T-helper 17 cell (primary cell): ENCODE measurements around the gene SH3TC1. TPM values are rescaled to one million over a fixed set of nuclear protein-coding genes. Genes with fewer than 3 reads are reported as not detected.
A peak's percentile ranks its signal among the peaks of the same experiment; 100 is the strongest.

Experiments
- ATAC-seq: fragments of 150-1000 bp; cut with Tn5 transposase; 2 replicates; pipeline ENCODE4 v1.10.0; 2021; ENCODE audit warnings: mild to moderate bottlenecking, moderate library complexity
- DNase-seq, 3 donors: peaks; one replicate each; pipeline versions ENCODE4 v3.0.0 to v3.0.0-alpha.2; 2020 to 2021
- H3K9me3 ChIP-seq: one replicate; pipeline ENCODE4 v1.7.0; 2013; ENCODE audit warnings: low read length, mild to moderate bottlenecking; ENCODE audit not compliant: control insufficient read depth, poor library complexity, severe bottlenecking
- H3K27ac Mint-ChIP-seq: one replicate; pipeline ENCODE4 v1.8.0; 2022; ENCODE audit warnings: mild to moderate bottlenecking, moderate library complexity, mixed read lengths
- H3K27me3 Mint-ChIP-seq: one replicate; pipeline ENCODE4 v1.8.0; 2022; ENCODE audit warnings: mixed read lengths
- H3K36me3 Mint-ChIP-seq: one replicate; pipeline ENCODE4 v1.8.0; 2022; ENCODE audit warnings: low read depth, mixed read lengths
- H3K4me1 Mint-ChIP-seq: one replicate; pipeline ENCODE4 v1.8.0; 2022; ENCODE audit warnings: mild to moderate bottlenecking, mixed read lengths
- H3K4me3 Mint-ChIP-seq: one replicate; pipeline ENCODE4 v1.8.0; 2022; ENCODE audit warnings: mild to moderate bottlenecking, moderate library complexity, mixed read lengths
- total RNA-seq, 4 donors: library from RNA in 2 of 4; stranded (reverse) in 2 of 4; gene quantifications; one replicate each; pipeline ENCODE4 v1.2.3 and lab custom pipeline; 2022 to 2026

Gene SH3TC1
- total RNA-seq, 2 donors from 2014 or later: 134 TPM

DNA sequence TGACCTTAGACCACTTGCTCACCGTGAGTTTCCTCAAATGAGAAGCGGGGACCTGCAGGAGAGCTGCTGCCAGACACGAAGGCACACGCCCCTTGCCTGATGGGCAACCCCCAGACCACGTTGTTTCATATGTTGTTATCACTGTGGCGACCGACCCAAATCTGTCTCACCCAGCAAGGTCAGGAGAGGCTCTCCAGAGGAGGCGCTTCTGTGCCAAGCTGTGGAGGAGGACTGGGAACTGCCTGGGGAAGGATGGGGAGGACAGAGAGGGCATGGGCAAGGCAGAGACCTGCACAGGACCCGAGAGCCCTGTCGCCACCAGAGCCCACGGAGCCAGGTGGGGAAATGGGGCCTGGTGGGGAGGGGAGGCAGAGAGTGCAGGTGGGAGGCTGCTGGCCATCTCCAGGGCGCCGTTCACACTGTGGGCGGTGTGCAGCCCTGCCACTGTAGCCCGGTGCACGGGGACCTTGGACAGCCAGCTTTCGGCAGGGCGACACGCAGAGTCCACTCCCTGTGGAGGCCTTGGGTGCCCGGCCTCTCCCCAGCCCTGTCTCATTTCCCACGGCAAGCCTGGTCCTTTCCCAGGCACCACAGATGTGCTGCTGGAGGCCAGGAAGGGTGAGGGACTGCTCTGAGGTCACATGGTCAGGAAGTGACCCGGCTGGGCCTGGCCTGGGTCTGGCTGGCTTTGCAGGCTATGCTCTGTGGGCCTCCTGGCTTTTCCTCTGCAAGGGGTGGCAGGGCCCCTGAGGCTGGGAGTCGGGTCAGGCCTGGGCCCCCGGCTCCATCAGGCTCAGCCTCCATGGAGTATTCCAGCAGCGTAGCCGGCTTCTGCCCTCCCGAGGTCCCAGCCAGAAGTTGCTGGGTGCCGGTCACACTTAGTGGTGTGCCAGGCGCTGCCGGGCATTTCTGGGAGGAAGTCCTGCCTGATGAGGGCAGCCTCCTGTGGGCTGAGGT is 73.7 kb downstream of the SH3TC1 start:
- Mint-ChIP-seq H3K4me3 (no peak overlapping the region), H3K4me1 (peaks cover 2% of the 10 kb centered on the region), H3K27ac (no peak overlapping the region), H3K27me3 (peaks cover 53% of the 10 kb centered on the region), H3K36me3 (no peaks in the 10 kb centered on the region)
- ATAC-seq: no peak
- DNase-seq: no peak
- H3K9me3 ChIP-seq: no peaks in the 10 kb centered on the region

DNA sequence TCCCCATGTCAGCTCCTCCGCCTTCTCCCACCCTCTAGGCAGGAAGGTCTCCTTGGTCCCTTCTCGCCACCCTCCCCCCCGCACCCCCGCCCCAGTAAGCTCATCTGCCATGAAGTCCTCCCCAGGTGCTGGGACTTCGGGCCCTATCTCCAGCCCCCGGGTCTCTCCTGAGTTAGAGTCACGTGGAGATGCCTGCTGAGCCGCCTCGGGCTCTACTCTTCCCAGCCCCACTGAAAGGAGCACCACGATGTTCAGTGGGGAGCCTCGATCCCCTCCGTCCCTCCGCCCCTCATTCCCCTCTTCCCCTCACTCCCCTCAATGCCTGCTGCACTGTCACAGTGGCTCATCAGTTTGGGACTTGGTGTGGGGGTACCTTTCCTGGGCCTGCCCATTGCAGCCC is 74.4 kb downstream of the SH3TC1 start:
- Mint-ChIP-seq H3K27ac (no peak overlapping the region), H3K4me3 (no peak overlapping the region), H3K4me1 (peaks cover 2% of the 10 kb centered on the region), H3K27me3 (peaks cover 51% of the 10 kb centered on the region), H3K36me3 (no peaks in the 10 kb centered on the region)
- no peaks in the 10 kb centered on the region for H3K9me3 ChIP-seq
- no peak for DNase-seq
- ATAC-seq: no peak

DNA sequence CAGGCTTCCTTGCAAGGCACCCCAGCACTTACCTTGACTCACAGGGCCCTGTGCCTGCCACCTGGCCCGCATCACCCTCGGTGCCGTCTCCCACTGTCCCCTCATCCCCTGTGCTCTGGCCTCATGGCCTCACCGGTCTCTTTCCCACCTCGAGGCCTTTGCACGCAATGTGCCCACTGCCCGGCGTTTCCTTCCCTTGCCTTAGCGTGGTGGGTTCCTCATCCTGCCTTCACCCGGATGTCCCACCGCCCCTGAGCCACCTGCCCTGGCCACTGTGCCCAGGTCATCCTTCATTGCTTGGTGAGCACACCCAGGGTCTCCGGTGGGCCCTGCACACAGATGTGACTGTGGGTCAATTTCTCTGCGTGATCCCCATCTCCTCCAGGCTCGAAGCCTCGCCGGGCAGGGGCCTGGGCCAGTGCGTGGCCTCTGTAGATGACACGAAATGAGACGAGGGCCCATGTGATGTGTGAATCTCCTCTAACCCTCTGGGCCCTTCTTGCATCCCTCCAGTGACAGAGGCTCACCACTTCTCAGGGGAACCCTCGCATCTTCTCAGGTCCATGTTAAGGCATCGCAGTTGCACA is 75.1 kb downstream of the SH3TC1 start:
- no peak overlapping the region for H3K4me3 Mint-ChIP-seq

DNA sequence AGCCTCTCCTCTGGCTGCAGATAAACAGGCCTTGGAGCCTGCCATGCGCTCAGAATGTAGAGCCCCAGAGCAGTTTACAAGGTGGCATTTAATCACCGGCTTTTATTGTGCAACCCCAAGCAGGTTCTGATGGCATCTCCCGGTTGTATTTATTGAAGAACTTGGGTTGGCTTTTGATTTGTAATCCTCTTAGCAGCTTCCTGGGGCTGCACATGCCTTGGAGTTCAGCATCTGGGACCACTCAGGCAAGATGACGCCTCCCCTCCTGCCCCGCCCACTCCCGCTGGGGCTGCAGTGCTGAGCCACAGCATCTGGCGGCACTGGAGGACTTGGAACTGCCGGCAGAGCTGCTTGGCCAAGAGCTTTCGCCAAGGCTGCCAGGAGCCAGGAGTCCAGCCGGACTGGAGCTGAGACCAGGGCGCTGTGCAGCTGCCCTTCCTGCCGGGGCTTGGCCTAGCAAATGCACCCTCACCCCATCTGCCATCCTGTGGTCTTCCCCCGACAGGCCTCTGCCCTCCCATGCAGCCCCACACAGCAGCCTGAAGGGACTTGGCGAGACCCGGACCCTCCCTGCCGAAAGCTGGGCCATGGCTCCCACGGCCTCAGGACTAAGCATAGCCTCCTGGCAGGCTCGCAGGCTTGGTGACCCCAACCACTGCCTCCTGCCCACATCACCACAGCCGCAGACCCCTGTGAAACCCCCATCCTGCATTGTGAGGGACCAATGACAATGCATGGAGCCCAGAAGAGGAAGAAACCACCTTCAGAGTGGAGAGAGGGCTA is 75.9 kb downstream of the SH3TC1 start:
- ATAC-seq (no peak), DNase-seq (no peak)
- H3K4me3 Mint-ChIP-seq: no peak overlapping the region
- no peak overlapping the region for H3K27ac Mint-ChIP-seq
- no peaks in the 10 kb centered on the region for H3K9me3 ChIP-seq
- peaks cover 43% of the 10 kb centered on the region for H3K27me3 Mint-ChIP-seq
- peaks cover 2% of the 10 kb centered on the region for H3K4me1 Mint-ChIP-seq
- no peaks in the 10 kb centered on the region for H3K36me3 Mint-ChIP-seq

More for the DNA sequence above, 75.1 kb downstream of the SH3TC1 start:
- no peaks in the 10 kb centered on the region for H3K9me3 ChIP-seq
- peaks cover 2% of the 10 kb centered on the region for H3K4me1 Mint-ChIP-seq
- H3K27me3 Mint-ChIP-seq: peaks cover 44% of the 10 kb centered on the region
- H3K36me3 Mint-ChIP-seq: no peaks in the 10 kb centered on the region
- H3K27ac Mint-ChIP-seq: no peak overlapping the region
- ATAC-seq (no peak), DNase-seq (no peak)

DNA sequence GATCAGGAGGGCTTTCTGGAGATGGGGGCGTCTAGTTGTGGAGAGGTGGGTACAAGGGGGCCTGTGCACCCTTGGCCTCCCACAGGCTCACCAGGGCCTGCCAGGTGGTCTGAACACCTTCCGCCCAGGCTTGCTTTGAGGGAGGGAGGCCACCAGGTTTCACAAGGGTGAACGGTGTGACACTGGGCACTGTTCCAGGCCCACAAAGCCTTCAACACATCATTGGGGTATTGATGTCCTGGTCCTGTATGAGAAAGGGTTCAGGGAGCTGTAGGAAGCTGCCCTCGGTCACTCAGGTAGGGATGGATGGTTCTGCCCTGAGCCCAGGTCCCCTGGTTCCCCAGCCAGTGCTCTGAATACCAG is 76.4 kb downstream of the SH3TC1 start:
- H3K27ac Mint-ChIP-seq: no peak overlapping the region
- H3K4me3 Mint-ChIP-seq: no peak overlapping the region
- peaks cover 2% of the 10 kb centered on the region for H3K4me1 Mint-ChIP-seq
- peaks cover 40% of the 10 kb centered on the region for H3K27me3 Mint-ChIP-seq
- no peak for ATAC-seq
- no peak for DNase-seq
- H3K36me3 Mint-ChIP-seq: no peaks in the 10 kb centered on the region
- H3K9me3 ChIP-seq: no peaks in the 10 kb centered on the region

DNA sequence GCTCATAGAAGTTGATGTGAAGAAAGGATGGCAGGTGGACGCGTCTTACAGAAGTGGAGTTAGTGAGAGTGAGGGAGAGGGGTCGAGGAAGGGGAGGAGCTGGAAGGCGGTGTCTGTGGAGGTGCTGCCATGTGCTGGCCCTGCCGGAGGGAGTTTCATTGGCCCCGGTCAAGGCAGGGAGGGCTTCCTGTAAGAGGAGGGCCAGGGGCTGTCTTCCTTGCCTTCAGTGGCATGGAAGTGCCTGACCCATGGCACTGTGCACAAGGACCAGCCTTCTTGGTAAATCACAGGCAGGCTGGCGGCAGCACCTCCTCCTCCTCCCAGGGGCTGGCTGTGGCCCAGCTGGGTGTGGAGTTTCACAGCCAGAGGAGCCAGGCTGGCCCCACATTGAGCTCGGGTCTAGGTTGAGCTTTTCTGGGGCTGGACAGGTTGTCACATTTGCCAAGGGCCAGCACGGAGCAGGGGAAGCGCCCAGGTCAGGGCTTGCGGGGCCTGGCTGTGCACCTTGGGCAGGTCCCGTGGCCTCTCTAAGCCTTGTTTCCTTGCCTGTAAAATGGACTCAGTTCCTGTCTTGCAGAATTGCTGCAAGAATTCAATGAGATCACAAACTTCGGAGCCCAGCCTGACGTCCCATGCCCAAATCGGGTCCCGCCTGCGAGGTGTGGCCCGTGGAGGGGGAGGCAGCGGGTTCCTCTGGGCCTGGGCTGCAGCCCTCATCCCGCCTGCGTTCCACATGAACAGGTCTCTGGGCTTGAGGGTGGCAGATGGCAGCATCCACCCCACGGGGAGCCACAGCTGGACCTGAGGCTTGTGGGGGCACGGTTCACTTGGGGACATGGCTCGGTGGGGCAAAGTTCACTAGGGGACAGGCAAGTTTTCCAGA is 77.5 kb downstream of the SH3TC1 start:
- Mint-ChIP-seq H3K27ac (peak overlapping the region; percentile 69), H3K4me1 (peaks cover 2% of the 10 kb centered on the region), H3K27me3 (peaks cover 30% of the 10 kb centered on the region), H3K36me3 (no peaks in the 10 kb centered on the region), H3K4me3 (no peak overlapping the region)
- ATAC-seq (no peak), DNase-seq (no peak)
- H3K9me3 ChIP-seq: no peaks in the 10 kb centered on the region

DNA sequence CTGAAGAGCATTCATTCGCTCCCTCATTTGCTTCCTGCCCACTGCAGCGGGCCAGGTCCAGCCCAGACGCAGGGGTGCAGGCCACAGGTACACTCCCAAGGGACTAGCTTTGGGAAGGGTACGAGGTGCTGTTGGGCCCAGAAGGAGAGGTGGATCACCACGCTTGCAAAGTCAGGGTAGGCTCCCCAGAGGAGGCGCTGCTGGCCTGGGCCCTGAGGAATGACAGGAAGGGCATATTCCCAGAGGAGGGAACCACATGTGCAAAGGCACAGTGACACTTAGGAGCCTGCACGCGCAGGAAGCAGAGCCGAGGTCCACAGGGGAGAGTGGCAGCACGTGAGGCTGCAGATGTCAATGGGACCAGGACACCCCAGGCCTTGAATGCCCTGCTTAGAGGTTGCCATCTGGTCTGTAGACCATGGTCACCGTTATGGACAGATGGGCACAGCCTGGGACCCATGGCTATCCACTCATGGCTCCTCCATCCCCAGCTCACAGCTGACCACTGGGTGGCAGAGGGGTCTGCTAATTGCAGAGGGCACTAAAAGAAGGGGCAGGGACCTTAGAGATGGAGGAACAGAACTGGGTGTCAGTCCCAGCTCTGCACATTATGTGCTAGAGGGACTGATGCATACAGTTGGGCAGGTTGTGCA is 78.4 kb downstream of the SH3TC1 start:
- no peaks in the 10 kb centered on the region for H3K36me3 Mint-ChIP-seq
- H3K27ac Mint-ChIP-seq: no peak overlapping the region

DNA sequence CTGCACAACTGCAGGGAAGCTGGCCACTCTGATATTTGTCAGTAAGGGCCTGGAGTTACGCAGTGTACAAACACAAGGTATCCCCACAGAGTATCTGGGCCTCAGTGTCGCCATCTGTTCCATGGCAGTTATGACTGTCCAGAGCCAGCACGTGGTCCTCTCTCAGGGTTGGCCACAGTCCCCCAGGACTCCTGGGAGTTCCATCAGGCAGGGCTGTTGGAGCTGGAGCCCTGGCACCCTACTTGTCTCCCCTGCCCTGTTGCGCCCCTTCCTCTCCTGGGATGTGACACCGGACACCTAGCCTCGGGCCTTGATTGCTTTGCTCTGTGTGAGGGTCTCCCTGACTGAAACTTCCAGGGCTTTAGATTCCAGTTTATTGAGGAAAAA is 78.9 kb downstream of the SH3TC1 start:
- H3K9me3 ChIP-seq: no peaks in the 10 kb centered on the region
- no peak for DNase-seq
- ATAC-seq: no peak
- Mint-ChIP-seq H3K4me1 (peaks cover 2% of the 10 kb centered on the region), H3K4me3 (no peak overlapping the region), H3K36me3 (no peaks in the 10 kb centered on the region), H3K27ac (no peak overlapping the region), H3K27me3 (peaks cover 19% of the 10 kb centered on the region)

More for the DNA sequence above, 78.4 kb downstream of the SH3TC1 start:
- no peak for DNase-seq
- H3K4me3 Mint-ChIP-seq: no peak overlapping the region
- H3K4me1 Mint-ChIP-seq: peaks cover 2% of the 10 kb centered on the region
- H3K27me3 Mint-ChIP-seq: peaks cover 21% of the 10 kb centered on the region
- H3K9me3 ChIP-seq: no peaks in the 10 kb centered on the region
- no peak for ATAC-seq

DNA sequence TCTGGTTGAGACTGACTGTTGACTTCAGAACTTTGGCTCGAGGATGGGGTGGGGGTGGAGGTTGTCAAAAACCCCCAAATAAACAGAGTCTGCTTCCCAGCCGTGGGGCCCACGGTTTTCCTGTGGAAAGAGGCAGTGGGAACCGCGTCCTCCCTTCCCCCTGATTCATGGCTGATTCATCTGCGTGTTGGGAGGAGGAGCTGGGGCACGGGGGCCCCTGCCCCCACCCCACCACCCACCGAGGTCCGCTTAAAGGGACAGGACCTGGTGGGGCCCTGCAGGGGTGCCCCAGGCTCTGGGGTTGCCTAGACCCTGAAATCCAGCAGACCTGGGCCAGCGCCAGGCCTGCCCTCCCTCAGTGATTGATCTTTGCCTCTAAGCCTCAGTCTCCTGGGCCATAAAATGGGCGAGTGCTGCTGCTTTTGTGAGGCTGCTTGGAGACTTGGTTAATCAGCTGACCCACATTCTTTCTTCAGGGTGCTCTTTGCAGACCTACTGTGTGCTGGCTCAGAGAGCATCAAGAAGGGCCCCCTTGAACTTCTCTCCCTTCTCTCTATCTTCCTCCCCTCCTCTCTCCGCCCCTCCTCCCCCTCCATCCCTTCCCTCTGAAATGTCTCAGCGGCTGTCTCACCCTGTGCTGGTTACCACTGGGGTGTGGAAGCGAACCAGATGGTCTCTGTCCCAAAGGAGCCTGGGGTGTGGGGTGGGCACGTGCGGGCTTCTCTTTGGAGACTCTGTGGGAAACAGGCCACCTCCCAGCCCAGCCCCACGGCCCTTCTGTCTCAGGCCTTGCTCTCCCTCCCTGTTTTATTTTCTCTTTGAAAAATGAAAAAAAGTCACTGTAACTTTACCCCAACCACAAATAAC is 79.6 kb downstream of the SH3TC1 start:
- ATAC-seq (no peak), DNase-seq (no peak)
- peaks cover 5% of the 10 kb centered on the region for H3K4me1 Mint-ChIP-seq
- no peaks in the 10 kb centered on the region for H3K9me3 ChIP-seq
- peaks cover 19% of the 10 kb centered on the region for H3K27me3 Mint-ChIP-seq
- no peak overlapping the region for H3K4me3 Mint-ChIP-seq
- H3K27ac Mint-ChIP-seq: no peak overlapping the region
- H3K36me3 Mint-ChIP-seq: no peaks in the 10 kb centered on the region

DNA sequence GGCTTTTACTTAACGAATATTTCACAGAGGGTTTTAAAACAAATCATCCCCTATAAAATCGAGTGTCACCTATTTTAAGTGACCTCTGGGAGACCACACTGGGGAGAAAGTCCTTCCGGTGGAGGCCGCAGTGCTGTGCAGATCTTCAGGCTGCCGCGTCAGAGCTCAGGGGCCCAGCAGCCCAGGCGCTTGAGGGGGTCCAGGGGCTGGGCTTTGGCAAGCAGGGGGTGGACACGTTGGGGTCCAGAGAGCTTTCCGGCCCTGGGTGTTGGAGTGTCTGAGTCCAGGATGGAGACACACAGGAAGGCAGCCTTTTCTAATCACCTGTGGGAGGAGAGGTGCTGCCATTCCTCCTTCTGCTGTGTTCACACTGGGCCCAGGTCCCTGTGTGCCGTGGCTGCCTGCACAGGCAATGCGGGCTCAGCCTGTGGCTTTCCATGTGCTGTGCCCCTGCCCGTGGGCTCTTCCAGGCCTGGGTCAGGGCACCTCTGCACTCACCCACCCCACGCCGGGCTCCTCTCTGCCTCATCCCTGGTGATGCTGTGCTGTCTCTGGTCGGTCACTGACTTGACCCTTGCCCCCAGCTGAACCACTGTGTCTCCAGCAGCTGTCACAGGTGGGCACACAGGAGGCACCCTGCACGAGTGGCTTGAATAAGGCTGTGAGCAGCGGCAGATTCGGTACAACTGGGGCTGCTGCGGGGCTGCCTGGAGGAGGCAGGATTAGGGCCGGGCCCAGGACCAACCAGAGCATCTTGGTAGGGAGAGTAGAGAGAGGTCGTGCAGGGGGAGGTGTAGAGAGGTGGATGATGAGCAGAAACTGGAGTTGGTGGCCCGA is 80.4 kb downstream of the SH3TC1 start:
- Mint-ChIP-seq H3K27me3 (peaks cover 12% of the 10 kb centered on the region), H3K4me3 (no peak overlapping the region), H3K4me1 (peaks cover 5% of the 10 kb centered on the region), H3K36me3 (no peaks in the 10 kb centered on the region), H3K27ac (no peak overlapping the region)
- no peak for ATAC-seq
- H3K9me3 ChIP-seq: no peaks in the 10 kb centered on the region
- no peak for DNase-seq
